Heart right ventricle (tissue), 16 donors: ENCODE measurements around the gene TPRG1. TPM values are rescaled to one million over a fixed set of nuclear protein-coding genes. Genes with fewer than 3 reads are reported as not detected.

ENCODE experiments used
- ATAC-seq, 8 donors: fragments of 200-7000 bp; cut with Tn5 transposase; one replicate each; pipeline ENCODE4 v1.9.1; 2020; ENCODE audit warnings: mild to moderate bottlenecking in 8 of 8, moderate library complexity in 8 of 8, moderate number of reproducible peaks in 1 of 8
- DNase-seq, 2 donors: peaks; one replicate each; pipeline ENCODE4 v3.0.0-alpha.2; 2020
- H3K27ac ChIP-seq, 10 donors: fragments of 200-600 bp; sonication (generic) in 2 of 10; one replicate each; pipeline versions ENCODE4 v1.5.0 to v1.8.0; 2020 to 2022; ENCODE audit warnings: mild to moderate bottlenecking in 3 of 10
- H3K27me3 ChIP-seq, 7 donors: fragments of 200-600 bp; one replicate each; pipeline ENCODE4 v1.8.0; 2021 to 2022; ENCODE audit warnings: mild to moderate bottlenecking in 2 of 7
- H3K36me3 ChIP-seq, 9 donors: fragments of 200-600 bp; sonication (generic) in 1 of 9; one replicate each; pipeline versions ENCODE4 v1.5.0 to v1.8.0; 2020 to 2022; ENCODE audit warnings: mild to moderate bottlenecking in 2 of 9
- H3K4me1 ChIP-seq, 9 donors: fragments of 200-600 bp; sonication (generic) in 1 of 9; one replicate each; pipeline versions ENCODE4 v1.5.0 to v1.8.0; 2020 to 2022; ENCODE audit warnings: mild to moderate bottlenecking in 4 of 9
- H3K4me3 ChIP-seq, 10 donors: fragments of 200-600 bp; sonication (generic) in 2 of 10; one replicate each; pipeline versions ENCODE4 v1.5.0 to v1.8.0; 2020 to 2022; ENCODE audit warnings: mild to moderate bottlenecking in 7 of 10, moderate library complexity in 2 of 10
- H3K9me3 ChIP-seq, 11 donors: fragments of 200-600 bp in 10 of 11; sonication (generic) in 2 of 11; one replicate each; pipeline versions ENCODE4 v1.5.0 to v1.8.0; 2013 to 2022; ENCODE audit warnings: mild to moderate bottlenecking in 2 of 11, control low read depth in 1 of 11, moderate library complexity in 1 of 11
- CTCF ChIP-seq, 9 donors: fragments of 200-600 bp; sonication (generic) in 2 of 9; IDR thresholded peaks; one replicate each; pipeline versions ENCODE4 v1.5.0 to v1.8.0; 2021 to 2022; ENCODE audit warnings: antibody characterized with exemption in 9 of 9, mild to moderate bottlenecking in 5 of 9, moderate library complexity in 1 of 9
- WGBS, 2 donors: extraction: QIAGEN DNeasy Blood & Tissue Kit; methylation state at CpG; one replicate each; pipeline ENCODE4 v1.1.7; 2013; ENCODE audit warnings: inconsistent platforms in 1 of 2; 5-methylcytosine and 5-hydroxymethylcytosine counted together
- intact Hi-C, 10 donors: fragments of 100-400 bp; cut with DNase I; formaldehyde crosslinking; loops; one replicate each; pipeline versions ENCODE4 v1.11.1 to v1.14.2; 2022
- long read RNA-seq, 3 donors: library from polyadenylated mRNA; unstranded; transcript quantifications; one replicate each; pipeline ENCODE4 v2.0.0, GENCODE V29; 2020 to 2021
- polyA plus RNA-seq, 2 donors: library from polyadenylated mRNA; stranded (reverse); fragments of 200-250 nt; gene quantifications; one replicate each; pipeline ENCODE4 v1.2.3, GENCODE V29; 2013
- total RNA-seq, 10 donors: library from RNA; stranded (reverse); fragmentation: NEBNext Ultra II Directional in 3 of 10; extraction: Animal tissue kit (Norgen Biotek cat#: 25700) in 3 of 10; gene quantifications; one replicate each; pipeline versions ENCODE4 v1.2.1 to v1.2.4, GENCODE V29; 2021 to 2023
- donor health status: Arrhythmogenic right ventricular cardiomyopathy.
- donor health status: ischemic (EF 13 %, LVEDD 7.1; RV severe dilation, severe dysfunction).
- donor health status: healthy with polysubstance abuse.
- donor health status: DM: no; HTN: yes; CAD: no.
- donor health status: DM: no; HTN: no; CAD: no.
- donor health status: ischemic (EF 25% LVEDD 6.9; RV normal size, moderate dysfunction).
- donor health status: ischemic (EF 25% LVEDD 5.7; RV mildly dilated, moderate dysfunction).
- donor health status: healthy.
- donor health status: DM: yes; HTN: yes; CAD: no.
- donor health status: Ischemic cardiomyopathy.
- donor health status: ischemic (EF 35%, LVEDD 5.7; RV mildly dilated, moderate dysfunction).
- donor health status: nonischemic (EF 11% LVEDD 7.7; RV severe dilation, severe dysfunction).
- donor health status: DM: yes; HTN: yes; CAD: no.
- donor health status: PGD.
- donor health status: ischemic (EF 29% LVEDD 5.4; RV normal size, mild dysfunction).
- donor health status: nonischemic (EF 23%, LVEDD 6.1; RV moderate dilation, normal function).

The TPRG1 gene
- total RNA-seq = 1 to 10 TPM; 1.0 to 3.1 (median 2.1) TPM
- under 1 TPM; 0.62 to 0.73 TPM for polyA plus RNA-seq
- long read RNA-seq, donor 1, partial matches to known transcripts = 0 of 2 reads
- long read RNA-seq, donor 1, other reads (novel, unspliced or antisense) = 2 of 2 reads
- long read RNA-seq, donor 2, partial matches to known transcripts = 0 of 1 reads
- long read RNA-seq, donor 2, other reads (novel, unspliced or antisense) = 1 of 1 reads
- long read RNA-seq, donor 3, partial matches to known transcripts = 0 of 1 reads
- long read RNA-seq, donor 3, other reads (novel, unspliced or antisense) = 1 of 1 reads

GRCh38 chr3:189171707-189172106, at the start of gene TPRG1:
TPRG1 (plus strand) TSS chr3:189171971; CDS start chr3:189207385, 35,414 bp downstream.
- Histone ChIP-seq H3K27me3 (no peaks in the 10 kb centered on the region), H3K27ac (no peak within 1 kb of the TSS), H3K4me1 (no peaks in the 10 kb centered on the region), H3K4me3 (no peak within 1 kb of the TSS), H3K36me3 (no peaks in the 10 kb centered on the region), H3K9me3 (no peaks in the 10 kb centered on the region)
- DNase-seq (no peak), ATAC-seq (no peak)
- 82 to 92% methylated on average over 1 of the region's 1 CpG for WGBS, 2 donors
- intact Hi-C loops = no loop called here
- no peak for TF ChIP-seq CTCF (IDR thresholded peaks at IDR 0.05)

GRCh38 chr3:189122110-189122509, 49.7 kb upstream of the TPRG1 start:
- ATAC-seq = peak in 1 of 8 donors; percentile 46
- intact Hi-C loops = no loop called here
- Histone ChIP-seq H3K9me3 (peaks cover 0 to 10% (median 0%) of the 10 kb centered on the region in 11 donors), H3K4me3 (peak overlapping the region in 4 of 10 donors; percentile 1 to 16 (median 8)), H3K27ac (peak overlapping the region; percentile 6 to 78 (median 60)), H3K36me3 (no peaks in the 10 kb centered on the region), H3K4me1 (peaks cover 3 to 30% (median 24%) of the 10 kb centered on the region in 9 donors), H3K27me3 (no peaks in the 10 kb centered on the region)
- 58 to 71% methylated on average over 2 of the region's 2 CpGs for WGBS, 2 donors
- TF ChIP-seq CTCF (IDR thresholded peaks at IDR 0.05) = no peak
- no peak for DNase-seq

- ATAC-seq = peak in 1 of 8 donors; percentile 19
- no peak for TF ChIP-seq CTCF (IDR thresholded peaks at IDR 0.05)
- H3K36me3 ChIP-seq = no peaks in the 10 kb centered on the region
- no peak for DNase-seq
- intact Hi-C loops = no loop called here
- peaks cover 3 to 30% (median 24%) of the 10 kb centered on the region in 9 donors for H3K4me1 ChIP-seq
- H3K27me3 ChIP-seq = no peaks in the 10 kb centered on the region
- H3K27ac ChIP-seq = peak overlapping the region; percentile 6 to 78 (median 60)
- WGBS, 2 donors = 47 to 52% methylated on average over 5 of the region's 5 CpGs
- H3K4me3 ChIP-seq = peak overlapping the region in 4 of 10 donors; percentile 1 to 16 (median 8)
- H3K9me3 ChIP-seq = peaks cover 0 to 10% (median 0%) of the 10 kb centered on the region in 11 donors
Measured at GRCh38 chr3:189122526-189123205, 49.1 kb upstream of the TPRG1 start.

GRCh38 chr3:189123595-189124387, 48.0 kb upstream of the TPRG1 start:
- 32 to 34% methylated on average over 11 of the region's 11 CpGs for WGBS, 2 donors
- no peaks in the 10 kb centered on the region for H3K27me3 ChIP-seq
- H3K36me3 ChIP-seq = no peaks in the 10 kb centered on the region
- peaks cover 3 to 30% (median 24%) of the 10 kb centered on the region in 9 donors for H3K4me1 ChIP-seq
- DNase-seq (peak; percentile 43 to 52), ATAC-seq (peak in 6 of 8 donors; percentile 83 to 96 (median 92))
- intact Hi-C loops = no loop called here
- peak overlapping the region in 2 of 10 donors; percentile 7 to 13 for H3K4me3 ChIP-seq
- peak overlapping the region; percentile 4 to 78 (median 60) for H3K27ac ChIP-seq
- no peak for TF ChIP-seq CTCF (IDR thresholded peaks at IDR 0.05)
- H3K9me3 ChIP-seq = peaks cover 0 to 10% (median 0%) of the 10 kb centered on the region in 11 donors
